Tibial nerve (tissue), 3 donors: ENCODE data around the gene SLC44A2.

Source experiments
- POLR2A ChIP-seq, 2 donors: fragments of 450-650 bp; IDR thresholded peaks; one replicate each; pipeline ENCODE4 v1.6.1; 2017; ENCODE audit warnings: antibody characterized with exemption in 2 of 2, mild to moderate bottlenecking in 2 of 2, moderate library complexity in 2 of 2
- TF ChIP-seq, protein P1 (sequence below), 5 experiments: fragments of 200-600 bp in 3 of 5; fragments of 450-650 bp in 2 of 5; sonication (generic) in 3 of 5; IDR thresholded peaks; one replicate each; pipeline ENCODE4 v1.5.1; 2016 to 2019; ENCODE audit warnings: antibody characterized with exemption in 5 of 5, mild to moderate bottlenecking in 3 of 5, moderate library complexity in 2 of 5

DNA sequence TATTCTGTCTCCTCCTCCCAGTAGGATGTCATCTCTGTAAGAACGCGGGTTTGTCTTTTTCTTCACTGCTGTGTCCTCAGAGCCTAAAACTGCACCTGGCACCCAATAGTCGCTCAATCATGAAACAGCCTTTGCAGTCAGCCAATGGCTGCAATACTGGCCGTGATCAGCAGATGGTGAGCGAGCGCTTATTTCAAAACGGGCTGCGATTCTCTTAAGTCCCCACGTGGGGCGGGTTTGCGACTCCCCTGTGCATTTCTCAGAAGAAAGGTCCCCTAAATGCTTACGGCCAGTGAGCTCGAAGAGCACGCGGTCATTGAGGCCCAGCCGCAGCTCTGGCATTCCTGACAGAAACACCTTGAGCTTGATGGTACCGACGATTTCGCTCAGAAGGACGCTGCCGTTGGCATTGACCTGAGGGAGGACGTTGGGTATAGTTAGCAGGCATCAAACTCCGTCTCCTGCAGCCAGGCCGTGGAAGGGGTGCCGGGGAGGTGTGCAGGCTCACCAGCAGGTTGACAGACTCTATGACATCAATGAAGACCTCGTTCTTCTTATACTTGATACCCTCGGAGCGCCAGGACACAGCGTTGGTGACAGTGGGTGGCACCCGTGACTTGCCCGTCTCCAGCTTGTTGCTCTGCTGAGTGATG is 44.2 kb upstream of the SLC44A2 start:
- no peak for TF ChIP-seq POLR2A (IDR thresholded peaks at IDR 0.05)
- TF ChIP-seq, protein P1, sequence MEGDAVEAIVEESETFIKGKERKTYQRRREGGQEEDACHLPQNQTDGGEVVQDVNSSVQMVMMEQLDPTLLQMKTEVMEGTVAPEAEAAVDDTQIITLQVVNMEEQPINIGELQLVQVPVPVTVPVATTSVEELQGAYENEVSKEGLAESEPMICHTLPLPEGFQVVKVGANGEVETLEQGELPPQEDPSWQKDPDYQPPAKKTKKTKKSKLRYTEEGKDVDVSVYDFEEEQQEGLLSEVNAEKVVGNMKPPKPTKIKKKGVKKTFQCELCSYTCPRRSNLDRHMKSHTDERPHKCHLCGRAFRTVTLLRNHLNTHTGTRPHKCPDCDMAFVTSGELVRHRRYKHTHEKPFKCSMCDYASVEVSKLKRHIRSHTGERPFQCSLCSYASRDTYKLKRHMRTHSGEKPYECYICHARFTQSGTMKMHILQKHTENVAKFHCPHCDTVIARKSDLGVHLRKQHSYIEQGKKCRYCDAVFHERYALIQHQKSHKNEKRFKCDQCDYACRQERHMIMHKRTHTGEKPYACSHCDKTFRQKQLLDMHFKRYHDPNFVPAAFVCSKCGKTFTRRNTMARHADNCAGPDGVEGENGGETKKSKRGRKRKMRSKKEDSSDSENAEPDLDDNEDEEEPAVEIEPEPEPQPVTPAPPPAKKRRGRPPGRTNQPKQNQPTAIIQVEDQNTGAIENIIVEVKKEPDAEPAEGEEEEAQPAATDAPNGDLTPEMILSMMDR (IDR thresholded peaks at IDR 0.05), result peak; percentile 98 to 100 (median 99)
